ENCODE results near the gene FGF3.

DNA sequence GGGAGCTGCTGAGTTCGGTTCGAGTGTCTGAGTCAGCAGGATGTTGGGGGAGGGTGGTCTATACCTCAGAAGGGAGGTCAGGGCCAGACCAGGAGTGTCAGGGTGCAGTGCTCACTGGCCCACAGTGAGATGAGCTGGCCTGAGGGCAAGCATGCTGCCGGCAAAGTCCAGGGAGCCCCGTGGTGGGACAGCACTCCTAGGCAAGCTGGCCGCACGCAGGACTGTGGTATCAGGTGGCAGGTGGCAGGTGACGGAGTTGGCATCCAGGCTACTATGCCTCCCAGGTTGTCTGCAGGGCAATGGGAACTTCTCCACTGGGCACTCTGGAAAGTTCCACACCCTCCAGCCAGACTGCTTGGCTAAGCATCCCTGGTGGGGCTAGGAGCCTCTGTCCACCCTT lies 4.8 kb downstream of the FGF3 start:
- TF ChIP-seq, protein P1, sequence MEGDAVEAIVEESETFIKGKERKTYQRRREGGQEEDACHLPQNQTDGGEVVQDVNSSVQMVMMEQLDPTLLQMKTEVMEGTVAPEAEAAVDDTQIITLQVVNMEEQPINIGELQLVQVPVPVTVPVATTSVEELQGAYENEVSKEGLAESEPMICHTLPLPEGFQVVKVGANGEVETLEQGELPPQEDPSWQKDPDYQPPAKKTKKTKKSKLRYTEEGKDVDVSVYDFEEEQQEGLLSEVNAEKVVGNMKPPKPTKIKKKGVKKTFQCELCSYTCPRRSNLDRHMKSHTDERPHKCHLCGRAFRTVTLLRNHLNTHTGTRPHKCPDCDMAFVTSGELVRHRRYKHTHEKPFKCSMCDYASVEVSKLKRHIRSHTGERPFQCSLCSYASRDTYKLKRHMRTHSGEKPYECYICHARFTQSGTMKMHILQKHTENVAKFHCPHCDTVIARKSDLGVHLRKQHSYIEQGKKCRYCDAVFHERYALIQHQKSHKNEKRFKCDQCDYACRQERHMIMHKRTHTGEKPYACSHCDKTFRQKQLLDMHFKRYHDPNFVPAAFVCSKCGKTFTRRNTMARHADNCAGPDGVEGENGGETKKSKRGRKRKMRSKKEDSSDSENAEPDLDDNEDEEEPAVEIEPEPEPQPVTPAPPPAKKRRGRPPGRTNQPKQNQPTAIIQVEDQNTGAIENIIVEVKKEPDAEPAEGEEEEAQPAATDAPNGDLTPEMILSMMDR (IDR thresholded peaks at IDR 0.05): no peak
- TF ChIP-seq YY1 (IDR thresholded peaks at IDR 0.05; ENCODE audit: low read depth) (no peak), ELF1 (IDR thresholded peaks at IDR 0.05) (no peak), SMC3 (IDR thresholded peaks at IDR 0.05; ENCODE audit: low read depth, low read length) (no peak), RFX5 (IDR thresholded peaks at IDR 0.05; ENCODE audit: low read length) (no peak), RAD21 (IDR thresholded peaks at IDR 0.05; ENCODE audit: low read length) (no peak), FOXM1 (IDR thresholded peaks at IDR 0.05; ENCODE audit: low read depth) (no peak), POLR2AphosphoS5 (IDR thresholded peaks at IDR 0.05; ENCODE audit: low read depth, low read length) (no peak)
- TF ChIP-seq, protein P2, sequence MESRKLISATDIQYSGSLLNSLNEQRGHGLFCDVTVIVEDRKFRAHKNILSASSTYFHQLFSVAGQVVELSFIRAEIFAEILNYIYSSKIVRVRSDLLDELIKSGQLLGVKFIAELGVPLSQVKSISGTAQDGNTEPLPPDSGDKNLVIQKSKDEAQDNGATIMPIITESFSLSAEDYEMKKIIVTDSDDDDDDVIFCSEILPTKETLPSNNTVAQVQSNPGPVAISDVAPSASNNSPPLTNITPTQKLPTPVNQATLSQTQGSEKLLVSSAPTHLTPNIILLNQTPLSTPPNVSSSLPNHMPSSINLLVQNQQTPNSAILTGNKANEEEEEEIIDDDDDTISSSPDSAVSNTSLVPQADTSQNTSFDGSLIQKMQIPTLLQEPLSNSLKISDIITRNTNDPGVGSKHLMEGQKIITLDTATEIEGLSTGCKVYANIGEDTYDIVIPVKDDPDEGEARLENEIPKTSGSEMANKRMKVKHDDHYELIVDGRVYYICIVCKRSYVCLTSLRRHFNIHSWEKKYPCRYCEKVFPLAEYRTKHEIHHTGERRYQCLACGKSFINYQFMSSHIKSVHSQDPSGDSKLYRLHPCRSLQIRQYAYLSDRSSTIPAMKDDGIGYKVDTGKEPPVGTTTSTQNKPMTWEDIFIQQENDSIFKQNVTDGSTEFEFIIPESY (IDR thresholded peaks at IDR 0.05; ENCODE audit: borderline replicate concordance, low read depth): no peak
